Panc1 (cell line): ENCODE measurements around the gene RGS14. TPM values are rescaled to one million over a fixed set of nuclear protein-coding genes. Genes with fewer than 3 reads are reported as not detected.
"Not testable (repeated sequence)": the region's sequence is repeated elsewhere in the genome, so short reads cannot be mapped to it uniquely, and the experiment has no call there.

Experiments used
- ATAC-seq: fragments of 200-7000 bp; cut with Tn5 transposase; 2 replicates; pipeline ENCODE4 v1.9.1; 2020; ENCODE audit warnings: mild to moderate bottlenecking, moderate library complexity
- BruUV-seq: library from RNA; stranded (reverse); fragments of 400-500 nt; replicated peaks from 2 replicates; lab custom pipeline; 2021; lab: Mats Ljungman, UMichigan
- CTCF ChIA-PET: fragments of 300-600 bp; sonication (Branson Sonifier 250); formaldehyde crosslinking; loops from one replicate; lab custom pipeline; 2022; ENCODE audit warnings: antibody characterized with exemption; lab: Charles Lee
- POLR2A ChIA-PET: fragments of 300-600 bp; sonication (Branson Sonifier 250); formaldehyde crosslinking; loops from one replicate; lab custom pipeline; 2022; ENCODE audit warnings: antibody characterized with exemption; lab: Charles Lee
- DNase-seq: peaks from one replicate; pipeline ENCODE4 v3.0.0-alpha.2; 2010; ENCODE audit warnings: low read depth, low spot score
- H3K27ac ChIP-seq: 2 replicates; pipeline ENCODE4 v1.5.1; 2011; ENCODE audit warnings: mild to moderate bottlenecking, low read length, inconsistent platforms
- H3K27me3 ChIP-seq: fragments of 200-500 bp; sonication (Bioruptor generic); 2 replicates; pipeline ENCODE4 v1.6.0; 2014; ENCODE audit warnings: low read length, inconsistent platforms; ENCODE audit not compliant: control insufficient read depth, insufficient read depth
- H3K36me3 ChIP-seq: fragments of 200-500 bp; sonication (Bioruptor generic); 2 replicates; pipeline ENCODE4 v1.5.1; 2014; ENCODE audit warnings: inconsistent platforms, mild to moderate bottlenecking, low read length, moderate library complexity; ENCODE audit not compliant: control insufficient read depth, insufficient read depth
- H3K4me1 ChIP-seq: 2 replicates; pipeline ENCODE4 v1.5.1; 2011; ENCODE audit warnings: inconsistent platforms, mild to moderate bottlenecking, low read length, moderate library complexity; ENCODE audit not compliant: control insufficient read depth, insufficient read depth
- H3K4me3 ChIP-seq, 2 experiments: 2 replicates each; pipeline ENCODE4 v1.5.1; 2011 to 2012; ENCODE audit warnings: low read depth in 2 of 2, low read length in 2 of 2, mild to moderate bottlenecking in 2 of 2, inconsistent platforms in 1 of 2, moderate library complexity in 1 of 2
- H3K9me3 ChIP-seq: fragments of 200-500 bp; sonication (Bioruptor generic); 2 replicates; pipeline ENCODE4 v1.5.1; 2014; ENCODE audit warnings: low read depth, mild to moderate bottlenecking, inconsistent platforms, low read length, moderate library complexity; ENCODE audit not compliant: control insufficient read depth, insufficient read depth
- POLR2AphosphoS5 ChIP-seq: IDR thresholded peaks from 2 replicates; pipeline ENCODE4 v1.6.1; 2012; ENCODE audit warnings: mild to moderate bottlenecking, low read depth, low read length, moderate library complexity
- SIN3A ChIP-seq: IDR thresholded peaks from 2 replicates; pipeline ENCODE4 v1.6.1; 2012; ENCODE audit warnings: low read depth, mild to moderate bottlenecking, low read length, moderate library complexity, borderline replicate concordance; ENCODE audit not compliant: insufficient read depth
- TCF7L2 ChIP-seq: IDR thresholded peaks from 2 replicates; pipeline ENCODE4 v1.6.1; 2011; ENCODE audit warnings: mild to moderate bottlenecking, low read depth, low read length, inconsistent platforms
- in situ Hi-C: cut with HindIII; loops from 2 replicates; pipeline ENCODE4 v1.10.0; 2016; ENCODE audit warnings: low sequenced_read_pairs, low pct_unique_long_range_greater_than_20kb
- intact Hi-C: fragments of 100-400 bp; cut with micrococcal nuclease; formaldehyde crosslinking; loops from one replicate; pipeline ENCODE4 v1.10.0; 2022; ENCODE audit not compliant: unreplicated experiment
- total RNA-seq: library from RNA; stranded (reverse); gene quantifications from one replicate; pipeline ENCODE4 v1.2.1, GENCODE V29; 2021; ENCODE audit not compliant: unreplicated experiment
- TF ChIP-seq, protein P1 (sequence below): fragments of 450-650 bp; IDR thresholded peaks from 2 replicates; pipeline ENCODE4 v1.5.1; 2017; ENCODE audit warnings: mild to moderate bottlenecking
- TF ChIP-seq, protein P2 (sequence below), 2 experiments: IDR thresholded peaks; 2 replicates each; pipeline ENCODE4 v1.6.1; 2011 to 2012; ENCODE audit warnings: low read depth in 2 of 2, control low read depth in 1 of 2, low read length in 1 of 2, mild to moderate bottlenecking in 1 of 2, moderate library complexity in 1 of 2; ENCODE audit not compliant: insufficient read depth in 1 of 2

RGS14 gene
- total RNA-seq, 1 experiment from 2014 or later: 13.5 TPM

DNA sequence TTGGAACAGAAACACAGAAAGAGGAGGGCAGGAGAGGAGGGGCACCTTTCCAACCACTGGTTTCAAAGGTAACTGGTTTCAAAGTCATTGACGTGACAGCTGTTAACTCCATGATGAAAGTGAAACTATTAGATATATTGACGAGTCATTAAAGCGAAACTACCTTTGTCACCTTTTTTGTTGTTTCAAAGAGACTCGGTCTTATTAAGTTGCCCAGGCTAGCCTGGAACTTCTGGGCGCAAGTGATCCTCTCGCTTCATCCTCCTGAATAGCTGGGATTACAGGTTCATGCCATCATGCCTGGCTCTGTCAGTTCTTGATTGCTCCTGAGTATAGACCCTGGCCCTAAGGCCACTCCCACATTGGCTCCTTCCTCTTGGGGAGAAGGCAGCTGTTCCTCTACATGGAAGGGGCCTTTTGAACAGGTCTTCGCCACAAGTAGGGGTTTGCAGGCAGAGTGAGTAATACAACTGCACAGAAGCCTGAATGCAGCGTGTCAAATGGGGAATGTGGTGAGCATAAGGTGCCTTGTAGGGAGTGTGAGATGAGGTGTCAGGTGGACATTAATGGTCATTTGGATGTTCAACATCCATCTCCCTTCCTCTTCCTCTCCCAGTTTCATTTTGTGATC lies 55.0 kb downstream of the RGS14 start:
- Histone ChIP-seq H3K27me3 (no peaks in the 10 kb centered on the region), H3K4me1 (no peaks in the 10 kb centered on the region), H3K27ac (no peak overlapping the region), H3K9me3 (no peaks in the 10 kb centered on the region), H3K4me3 (no peak overlapping the region), H3K36me3 (no peaks in the 10 kb centered on the region)
- BruUV-seq: no TSS peak
- DNase-seq (no peak), ATAC-seq (no peak)
- intact Hi-C loops (no loop called here), in situ Hi-C loops (no loop called here)
- CTCF ChIA-PET: interaction anchor here (0.7 kb wide), 1 partner anchor 109 kb away, joined by 4 read pairs; no protein-coding TSS in a partner anchor
- POLR2A ChIA-PET: no interaction called here
- TF ChIP-seq, protein P1, sequence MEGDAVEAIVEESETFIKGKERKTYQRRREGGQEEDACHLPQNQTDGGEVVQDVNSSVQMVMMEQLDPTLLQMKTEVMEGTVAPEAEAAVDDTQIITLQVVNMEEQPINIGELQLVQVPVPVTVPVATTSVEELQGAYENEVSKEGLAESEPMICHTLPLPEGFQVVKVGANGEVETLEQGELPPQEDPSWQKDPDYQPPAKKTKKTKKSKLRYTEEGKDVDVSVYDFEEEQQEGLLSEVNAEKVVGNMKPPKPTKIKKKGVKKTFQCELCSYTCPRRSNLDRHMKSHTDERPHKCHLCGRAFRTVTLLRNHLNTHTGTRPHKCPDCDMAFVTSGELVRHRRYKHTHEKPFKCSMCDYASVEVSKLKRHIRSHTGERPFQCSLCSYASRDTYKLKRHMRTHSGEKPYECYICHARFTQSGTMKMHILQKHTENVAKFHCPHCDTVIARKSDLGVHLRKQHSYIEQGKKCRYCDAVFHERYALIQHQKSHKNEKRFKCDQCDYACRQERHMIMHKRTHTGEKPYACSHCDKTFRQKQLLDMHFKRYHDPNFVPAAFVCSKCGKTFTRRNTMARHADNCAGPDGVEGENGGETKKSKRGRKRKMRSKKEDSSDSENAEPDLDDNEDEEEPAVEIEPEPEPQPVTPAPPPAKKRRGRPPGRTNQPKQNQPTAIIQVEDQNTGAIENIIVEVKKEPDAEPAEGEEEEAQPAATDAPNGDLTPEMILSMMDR: no peak
- no peak for TF ChIP-seq SIN3A
- TF ChIP-seq POLR2AphosphoS5: no peak
- TF ChIP-seq, protein P2, sequence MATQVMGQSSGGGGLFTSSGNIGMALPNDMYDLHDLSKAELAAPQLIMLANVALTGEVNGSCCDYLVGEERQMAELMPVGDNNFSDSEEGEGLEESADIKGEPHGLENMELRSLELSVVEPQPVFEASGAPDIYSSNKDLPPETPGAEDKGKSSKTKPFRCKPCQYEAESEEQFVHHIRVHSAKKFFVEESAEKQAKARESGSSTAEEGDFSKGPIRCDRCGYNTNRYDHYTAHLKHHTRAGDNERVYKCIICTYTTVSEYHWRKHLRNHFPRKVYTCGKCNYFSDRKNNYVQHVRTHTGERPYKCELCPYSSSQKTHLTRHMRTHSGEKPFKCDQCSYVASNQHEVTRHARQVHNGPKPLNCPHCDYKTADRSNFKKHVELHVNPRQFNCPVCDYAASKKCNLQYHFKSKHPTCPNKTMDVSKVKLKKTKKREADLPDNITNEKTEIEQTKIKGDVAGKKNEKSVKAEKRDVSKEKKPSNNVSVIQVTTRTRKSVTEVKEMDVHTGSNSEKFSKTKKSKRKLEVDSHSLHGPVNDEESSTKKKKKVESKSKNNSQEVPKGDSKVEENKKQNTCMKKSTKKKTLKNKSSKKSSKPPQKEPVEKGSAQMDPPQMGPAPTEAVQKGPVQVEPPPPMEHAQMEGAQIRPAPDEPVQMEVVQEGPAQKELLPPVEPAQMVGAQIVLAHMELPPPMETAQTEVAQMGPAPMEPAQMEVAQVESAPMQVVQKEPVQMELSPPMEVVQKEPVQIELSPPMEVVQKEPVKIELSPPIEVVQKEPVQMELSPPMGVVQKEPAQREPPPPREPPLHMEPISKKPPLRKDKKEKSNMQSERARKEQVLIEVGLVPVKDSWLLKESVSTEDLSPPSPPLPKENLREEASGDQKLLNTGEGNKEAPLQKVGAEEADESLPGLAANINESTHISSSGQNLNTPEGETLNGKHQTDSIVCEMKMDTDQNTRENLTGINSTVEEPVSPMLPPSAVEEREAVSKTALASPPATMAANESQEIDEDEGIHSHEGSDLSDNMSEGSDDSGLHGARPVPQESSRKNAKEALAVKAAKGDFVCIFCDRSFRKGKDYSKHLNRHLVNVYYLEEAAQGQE (IDR thresholded peaks at IDR 0.05; ENCODE audit: insufficient read depth in 1 of 2, low read depth in 2 of 2, low read length in 1 of 2): no peak
- TF ChIP-seq TCF7L2: no peak

DNA sequence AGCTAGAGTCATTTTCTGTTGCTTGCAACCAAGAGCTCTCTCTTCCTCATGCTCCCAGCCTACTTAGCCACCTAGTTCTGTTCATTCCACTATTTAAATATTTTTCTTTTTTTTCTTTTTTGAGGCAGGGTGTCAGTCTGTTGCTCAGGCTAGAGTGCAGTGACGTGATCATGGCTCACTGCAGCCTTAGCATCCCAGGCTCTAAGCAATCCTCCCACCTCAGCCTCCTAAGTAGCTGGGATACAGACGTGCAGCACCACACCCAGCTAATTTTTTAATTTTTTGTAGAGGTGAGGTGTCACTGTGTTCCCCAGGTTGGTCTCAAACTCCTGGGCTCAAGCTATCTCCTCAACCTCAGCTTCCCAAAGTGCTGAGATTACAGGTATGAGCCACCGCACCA lies 56.8 kb downstream of the RGS14 start:
- H3K4me3 ChIP-seq: no peak overlapping the region
- CTCF ChIA-PET: interaction anchor here (0.6 kb wide), 1 partner anchor 12 kb away, joined by 5 read pairs; the partner anchor contains the start of gene GRK6
- POLR2A ChIA-PET: no interaction called here
- no peaks in the 10 kb centered on the region for H3K9me3 ChIP-seq
- DNase-seq (no peak), ATAC-seq (no peak)
- intact Hi-C loops (no loop called here), in situ Hi-C loops (no loop called here)
- no peaks in the 10 kb centered on the region for H3K4me1 ChIP-seq
- H3K27ac ChIP-seq: no peak overlapping the region
- TF ChIP-seq, protein P1: no peak
- TF ChIP-seq POLR2AphosphoS5: no peak
- TF ChIP-seq, protein P2 (IDR thresholded peaks at IDR 0.05; ENCODE audit: insufficient read depth in 1 of 2, low read depth in 2 of 2, low read length in 1 of 2): no peak
- TF ChIP-seq TCF7L2: no peak
- no peak for TF ChIP-seq SIN3A
- no TSS peak for BruUV-seq
- no peaks in the 10 kb centered on the region for H3K36me3 ChIP-seq
- H3K27me3 ChIP-seq: no peaks in the 10 kb centered on the region

DNA sequence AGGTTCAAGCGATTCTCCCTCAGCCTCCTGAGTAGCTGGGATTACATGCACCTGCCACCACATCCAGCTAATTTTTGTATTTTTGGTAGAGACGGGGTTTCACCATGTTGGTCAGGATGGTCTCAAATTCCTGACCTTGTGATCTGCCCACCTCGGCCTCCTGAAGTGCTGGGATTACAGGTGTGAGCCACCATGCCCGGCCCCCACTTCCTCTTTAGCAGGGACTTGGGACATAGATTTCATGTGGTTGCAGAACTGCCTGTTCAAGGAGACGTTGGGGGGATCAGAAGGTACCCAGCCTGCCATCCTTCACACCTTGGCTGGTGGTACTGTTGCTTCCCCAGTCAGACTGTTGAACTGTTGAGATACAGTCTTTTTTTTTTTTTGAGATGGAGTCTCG lies 59.4 kb downstream of the RGS14 start:
- H3K4me3 ChIP-seq, ATAC-seq, H3K27me3 ChIP-seq, in situ Hi-C loops, H3K4me1 ChIP-seq, H3K9me3 ChIP-seq, H3K36me3 ChIP-seq, intact Hi-C loops, POLR2A ChIA-PET, DNase-seq, BruUV-seq, H3K27ac ChIP-seq: not testable (repeated sequence)
- CTCF ChIA-PET: interaction anchor here (0.7 kb wide), 1 partner anchor 28 kb away, joined by 7 read pairs; no protein-coding TSS in a partner anchor
